Measurements from ENCODE around the gene GABRG2.
"Not testable (repeated sequence)": the region's sequence is repeated elsewhere in the genome, so short reads cannot be mapped to it uniquely, and the experiment has no call there.

Gene GABRG2

GRCh38 chr5:162067655-162068411 is at the start of gene GABRG2:
Gene GABRG2 (plus strand): TSS chr5:162067773. CDS start chr5:162068000, 227 bp downstream.
- DNase-seq (ENCODE audit: low read depth), result no peak

- no peak for DNase-seq (ENCODE audit: low read depth)
Measured at GRCh38 chr5:162025312-162025711, 42.3 kb upstream of the GABRG2 start.

GRCh38 chr5:162026803-162027202 is 40.8 kb upstream of the GABRG2 start:
- DNase-seq (ENCODE audit: low read depth), result no peak

- no peak for DNase-seq (ENCODE audit: low read depth)
Measured at GRCh38 chr5:162037431-162037830, 30.1 kb upstream of the GABRG2 start.

GRCh38 chr5:162047279-162047678 is 20.3 kb upstream of the GABRG2 start:
- no peak for DNase-seq (ENCODE audit: low read depth)

DNA sequence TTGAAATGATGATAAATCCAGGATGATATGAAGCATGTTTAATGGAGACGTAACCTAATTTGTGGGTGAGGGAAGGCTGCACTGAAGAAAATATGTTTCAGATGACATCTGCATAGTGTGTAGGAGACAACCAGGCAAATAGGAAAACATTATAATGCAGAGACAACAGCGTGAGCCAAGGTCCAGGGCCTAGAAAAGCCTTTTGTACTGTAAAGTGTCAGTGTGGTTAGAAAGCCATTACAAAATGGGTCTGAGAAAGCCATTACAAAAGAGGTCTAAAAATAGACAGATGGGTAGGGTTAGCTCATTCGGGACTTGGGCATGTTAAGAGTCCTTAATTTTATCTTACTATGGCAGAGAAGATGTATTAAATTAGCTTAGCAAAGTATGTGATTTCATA is 14.9 kb upstream of the GABRG2 start:
- DNase-seq (ENCODE audit: low read depth), result no peak

DNA sequence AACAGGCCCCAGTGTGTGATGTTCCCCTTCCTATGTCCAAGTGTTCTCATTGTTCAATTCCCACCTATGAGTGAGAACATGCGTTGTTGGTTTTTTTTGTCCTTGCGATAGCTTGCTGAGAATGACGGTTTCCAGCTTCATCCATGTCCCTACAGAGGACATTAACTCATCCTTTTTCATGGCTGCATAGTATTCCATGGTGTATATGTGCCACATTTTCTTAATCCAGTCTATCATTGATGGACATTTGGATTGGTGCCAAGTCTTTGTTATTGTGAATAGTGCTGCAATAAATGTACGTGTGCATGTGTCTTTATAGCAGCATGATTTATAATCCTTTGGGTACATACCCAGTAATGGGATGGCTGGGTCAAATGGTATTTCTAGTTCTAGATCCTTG is 12.5 kb upstream of the GABRG2 start:
- not testable (repeated sequence) for DNase-seq (ENCODE audit: low read depth)

DNA sequence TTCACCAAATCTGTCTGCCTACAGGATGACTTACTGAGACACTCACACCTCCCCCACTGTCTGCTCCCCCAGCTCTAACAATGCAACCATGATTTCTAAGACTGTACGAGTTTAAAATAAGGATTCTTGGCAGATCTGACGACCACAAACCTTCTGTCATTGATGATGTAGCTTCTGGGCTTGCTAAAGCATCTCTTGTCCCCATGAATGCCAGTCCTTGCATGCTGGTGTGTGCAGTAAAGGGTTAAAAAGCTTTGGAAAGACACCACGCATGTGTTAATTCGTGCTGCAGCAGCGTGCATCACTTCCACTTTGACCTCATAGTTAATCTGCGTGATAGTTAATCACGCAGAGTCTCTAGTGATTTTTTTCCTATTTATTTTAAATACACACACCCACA is 411 bp upstream of the GABRG2 start:
- no peak for DNase-seq (ENCODE audit: low read depth)

- DNase-seq (ENCODE audit: low read depth), result no peak
Measured at GRCh38 chr5:162068412-162068811, 839 bp downstream of the GABRG2 start.

DNA sequence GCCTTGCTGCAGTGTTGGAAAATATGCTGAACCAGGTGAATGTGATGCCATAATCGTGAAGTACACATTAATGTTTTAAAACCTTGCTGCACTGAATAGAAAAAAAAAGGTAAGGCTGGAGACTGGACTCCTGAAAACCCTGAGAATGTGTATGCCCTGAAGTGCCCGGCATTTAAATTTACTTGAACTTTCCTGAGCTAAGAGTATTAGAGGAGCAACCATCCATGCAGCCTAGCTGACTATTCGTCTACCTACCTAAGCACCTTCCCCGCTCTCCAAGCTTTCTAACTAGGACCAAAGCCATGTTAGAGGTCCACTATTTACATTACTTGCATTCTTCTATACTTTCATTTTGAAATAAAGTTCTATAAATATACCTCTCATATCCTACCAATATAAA is 1.4 kb downstream of the GABRG2 start:
- DNase-seq (ENCODE audit: low read depth), result no peak

- no peak for DNase-seq (ENCODE audit: low read depth)
Measured at GRCh38 chr5:162078805-162079204, 11.2 kb downstream of the GABRG2 start.

- DNase-seq (ENCODE audit: low read depth), result no peak
Measured at GRCh38 chr5:162091336-162091735, 23.8 kb downstream of the GABRG2 start.

DNA sequence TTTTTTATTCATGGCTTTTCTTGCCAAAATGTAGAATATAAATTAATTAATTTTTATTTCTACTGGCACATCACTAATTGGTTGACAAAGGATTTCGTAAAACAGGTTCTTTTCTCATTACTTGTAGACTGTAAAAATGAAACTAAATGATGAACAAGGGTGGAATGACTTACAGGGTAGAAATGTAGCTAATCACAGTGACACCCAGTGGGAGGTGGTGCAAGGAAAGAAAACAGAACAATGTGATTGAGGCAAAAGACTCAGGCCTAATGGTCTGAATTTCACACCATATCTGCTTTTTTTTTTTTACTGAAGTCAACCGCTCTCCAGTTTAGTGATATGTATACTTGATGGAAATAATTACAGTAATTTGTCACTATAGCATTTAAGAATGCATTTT is 28.9 kb downstream of the GABRG2 start:
- DNase-seq (ENCODE audit: low read depth), result no peak

GRCh38 chr5:162107591-162107990 is 40.0 kb downstream of the GABRG2 start:
- no peak for DNase-seq (ENCODE audit: low read depth)

DNA sequence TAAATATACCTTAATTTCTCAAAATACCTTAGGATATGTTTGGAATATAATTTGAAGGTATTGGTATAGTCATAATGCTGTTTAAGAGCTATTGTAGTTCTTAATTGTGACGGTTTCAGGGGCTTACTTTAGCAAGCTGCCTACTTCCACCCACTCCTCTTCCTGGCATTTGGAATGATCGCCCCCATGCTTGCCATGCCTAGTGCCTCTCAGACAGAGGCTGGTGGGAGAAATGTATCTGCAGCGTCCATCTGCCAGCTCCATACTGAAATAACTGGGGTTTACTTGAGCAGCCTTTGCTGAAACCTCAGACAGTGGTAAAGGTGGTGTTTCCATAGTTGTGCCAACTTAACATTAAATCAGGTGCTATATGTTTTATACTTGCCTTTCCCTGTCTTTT is 52.2 kb downstream of the GABRG2 start:
- no peak for DNase-seq (ENCODE audit: low read depth)

GRCh38 chr5:162128117-162128516 is 60.5 kb downstream of the GABRG2 start:
- DNase-seq (ENCODE audit: low read depth), result no peak

DNA sequence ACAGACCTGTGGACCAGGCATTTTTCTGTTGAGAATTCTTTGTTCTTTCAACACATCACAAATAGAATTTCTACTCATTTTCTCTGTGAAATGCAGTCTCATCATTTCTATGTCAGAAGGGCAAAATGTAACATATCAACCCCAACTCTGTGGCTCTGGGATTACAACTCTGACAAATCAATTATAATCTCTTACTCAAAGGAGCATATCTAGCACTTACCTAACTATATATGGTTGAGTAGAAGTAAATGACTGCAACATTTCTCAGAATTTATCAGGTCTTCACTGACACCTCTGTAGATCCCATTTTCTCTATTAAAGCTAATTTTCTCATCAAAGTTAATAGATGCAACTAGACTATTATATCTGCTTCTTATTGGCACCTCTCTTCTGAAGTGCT is 64.8 kb downstream of the GABRG2 start:
- DNase-seq (ENCODE audit: low read depth), result no peak

- no peak for DNase-seq (ENCODE audit: low read depth)
Measured at GRCh38 chr5:162139190-162139589, 71.6 kb downstream of the GABRG2 start.

DNA sequence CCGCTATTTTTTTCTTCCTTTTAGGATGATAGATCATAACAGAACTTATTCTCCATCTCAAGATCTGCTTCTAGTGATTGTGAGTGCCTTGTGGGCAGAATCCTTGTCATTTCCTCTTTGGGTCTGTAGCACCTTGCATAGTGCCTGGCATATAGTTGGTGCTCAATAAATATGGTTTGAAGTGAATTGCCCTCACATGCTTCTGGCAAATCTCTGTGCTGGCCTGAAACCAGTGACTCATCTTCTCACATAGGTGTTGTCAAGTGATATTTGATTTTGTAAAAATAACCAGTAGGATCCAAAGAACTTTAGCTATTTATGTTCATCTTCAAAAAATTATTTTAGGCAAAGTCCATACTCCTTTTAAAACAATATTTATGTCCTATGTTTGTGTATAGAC is 86.7 kb downstream of the GABRG2 start:
- DNase-seq (ENCODE audit: low read depth), result no peak

DNA sequence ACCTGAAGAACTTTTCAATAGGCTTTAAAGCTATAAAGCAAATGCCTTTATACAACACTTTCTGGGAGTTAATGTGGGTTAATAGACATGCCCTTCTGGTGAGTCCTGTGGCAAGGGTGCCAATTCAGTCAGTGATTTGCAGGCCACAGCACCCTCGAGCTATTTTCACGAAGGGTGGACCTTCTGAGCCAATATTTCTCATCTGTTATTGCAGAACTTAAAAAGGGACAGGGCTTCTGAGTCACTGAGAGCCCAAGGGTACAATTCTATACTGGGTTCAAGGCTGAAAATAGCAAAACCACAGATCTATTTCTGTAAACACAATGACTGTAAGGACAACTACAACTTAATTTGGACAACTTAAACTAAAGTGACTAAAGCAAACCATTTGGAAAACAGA is 92.8 kb downstream of the GABRG2 start:
- no peak for DNase-seq (ENCODE audit: low read depth)

DNA sequence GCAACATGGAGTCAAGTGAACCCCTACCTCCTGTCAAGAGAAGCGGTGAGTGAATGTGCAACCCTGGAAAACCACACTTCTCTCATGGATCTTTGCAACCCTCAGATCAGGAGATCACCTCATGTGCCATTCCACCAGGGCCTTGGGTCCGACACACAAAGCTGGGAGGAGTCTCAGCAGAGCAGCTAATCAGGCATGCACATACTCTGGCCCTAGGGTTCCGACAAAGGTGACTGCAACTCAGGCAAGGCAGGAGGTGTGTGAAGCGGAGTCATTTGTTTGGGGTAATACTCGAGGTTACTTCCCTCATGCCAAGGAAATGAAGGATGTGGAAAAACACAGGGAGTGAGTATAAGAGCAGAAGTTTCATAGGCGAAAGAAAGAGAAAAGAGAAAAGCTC is 96.1 kb downstream of the GABRG2 start:
- no peak for DNase-seq (ENCODE audit: low read depth)

- DNase-seq (ENCODE audit: low read depth), result no peak
Measured at GRCh38 chr5:162174358-162174974, 106.9 kb downstream of the GABRG2 start.

DNA sequence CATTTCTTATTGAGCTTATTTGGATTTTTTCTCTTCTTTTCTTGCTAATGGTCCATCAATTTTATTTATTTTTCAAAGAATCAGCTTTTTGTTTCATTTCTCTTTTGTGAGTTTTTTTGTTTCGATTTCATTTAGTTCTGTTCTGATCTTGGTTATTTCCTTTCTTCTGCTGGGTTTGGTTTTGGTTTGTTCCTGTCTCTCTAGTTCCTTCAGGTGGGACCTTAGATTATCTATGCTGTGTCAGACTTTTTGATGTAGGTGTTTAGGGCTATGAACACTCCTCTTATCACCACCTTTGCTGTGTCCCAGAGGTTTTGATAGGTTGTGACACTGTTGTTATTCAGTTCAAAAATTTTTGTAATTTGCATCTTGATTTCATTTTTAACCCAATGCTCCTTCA is 119.8 kb downstream of the GABRG2 start:
- no peak for DNase-seq (ENCODE audit: low read depth)

DNA sequence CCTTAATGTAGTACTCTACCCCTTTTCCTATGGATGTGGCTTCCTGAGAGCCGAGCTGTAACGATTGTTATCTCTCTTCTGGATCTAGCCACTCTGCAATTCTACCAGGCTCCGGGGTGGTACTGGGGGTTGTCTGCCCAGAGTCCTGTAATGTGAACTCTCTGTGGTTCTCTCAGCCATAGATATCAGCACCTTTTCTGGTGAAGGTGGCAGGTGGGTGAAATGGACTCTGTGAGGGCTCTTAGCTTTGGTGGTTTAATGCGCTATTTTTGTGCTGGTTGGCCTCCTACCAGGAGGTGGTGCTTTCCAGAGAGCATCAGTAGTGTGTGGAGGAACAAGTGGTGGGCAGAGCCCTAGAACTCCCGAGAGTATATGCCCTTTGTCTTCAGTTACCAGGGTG is 122.1 kb downstream of the GABRG2 start:
- DNase-seq (ENCODE audit: low read depth), result no peak

Data from stimulated activated CD8-positive, alpha-beta memory T cell treated with anti-CD3 and anti-CD28 coated beads, Interleukin-15, amount 100 ng/mL, for 1 hour (primary cell).